ENCODE data around the gene CACNA1I. TPM values are rescaled to one million over a fixed set of nuclear protein-coding genes. Genes with fewer than 3 reads are reported as not detected.

CACNA1I gene
- total RNA-seq, 1 donor from 2014 or later = 0.11 TPM

DNA sequence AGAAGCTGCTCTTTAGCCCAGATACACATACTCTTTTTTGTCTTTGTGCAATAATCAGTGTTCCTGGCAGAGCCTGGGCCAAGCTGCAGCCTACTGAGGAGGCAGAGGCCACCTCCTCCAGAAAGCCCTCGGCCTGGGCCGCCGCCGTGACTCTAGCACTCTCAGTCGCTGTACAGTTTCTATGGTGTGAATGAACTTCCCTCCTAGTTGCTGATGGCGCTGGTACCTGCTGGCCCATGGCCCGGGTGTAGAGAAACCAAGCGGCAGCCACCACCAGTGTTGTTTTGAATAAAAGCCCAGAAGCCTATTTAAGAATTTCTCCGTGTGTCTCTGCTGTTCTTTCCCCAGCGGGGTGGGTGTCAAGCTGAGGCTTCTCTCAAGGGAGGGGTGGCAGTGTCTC lies 118.9 kb downstream of the CACNA1I start:
- DNase-seq (ENCODE audit: low spot score) = no peak
- TF ChIP-seq EZH2 (IDR thresholded peaks at IDR 0.05) (no peak), CTCF (IDR thresholded peaks at IDR 0.05) (no peak), EZH2phosphoT487 (IDR thresholded peaks at IDR 0.05) (no peak)
- peak overlapping the region; percentile 98 for H3K27ac Mint-ChIP-seq

GRCh38 chr22:39690881-39691605 lies 120.5 kb downstream of the CACNA1I start:
- H2AFZ ChIP-seq (replicated peaks) = no peak overlapping the region

More for the DNA sequence above, 118.9 kb downstream of the CACNA1I start:
- no peaks in the 10 kb centered on the region for H4K20me1 ChIP-seq (ENCODE audit: low read depth)
- Mint-ChIP-seq H3K27me3 (ENCODE audit: insufficient read depth, low read depth) (peaks cover 16% of the 10 kb centered on the region), H3K36me3 (no peaks in the 10 kb centered on the region), H3K9me3 (no peaks in the 10 kb centered on the region), H3K4me3 (peak overlapping the region; percentile 67), H3K4me1 (peaks cover 54% of the 10 kb centered on the region)
- no peaks in the 10 kb centered on the region for H3K79me2 ChIP-seq (ENCODE audit: low read depth)
- peaks cover 9% of the 10 kb centered on the region for H3F3A ChIP-seq (ENCODE audit: low read depth)
- no peaks in the 10 kb centered on the region for H3K36me3 ChIP-seq
- no peaks in the 10 kb centered on the region for H3K27me3 ChIP-seq
- H2AFZ ChIP-seq (replicated peaks) = no peak overlapping the region
- no peak overlapping the region for H3K27ac ChIP-seq
- H3K4me2 ChIP-seq = no peak overlapping the region
- H3K4me1 ChIP-seq = peaks cover 21% of the 10 kb centered on the region
- no peak overlapping the region for H3K9ac ChIP-seq
- no peaks in the 10 kb centered on the region for H3K9me3 ChIP-seq (ENCODE audit: low read depth)
- no peak overlapping the region for H3K4me3 ChIP-seq

DNA sequence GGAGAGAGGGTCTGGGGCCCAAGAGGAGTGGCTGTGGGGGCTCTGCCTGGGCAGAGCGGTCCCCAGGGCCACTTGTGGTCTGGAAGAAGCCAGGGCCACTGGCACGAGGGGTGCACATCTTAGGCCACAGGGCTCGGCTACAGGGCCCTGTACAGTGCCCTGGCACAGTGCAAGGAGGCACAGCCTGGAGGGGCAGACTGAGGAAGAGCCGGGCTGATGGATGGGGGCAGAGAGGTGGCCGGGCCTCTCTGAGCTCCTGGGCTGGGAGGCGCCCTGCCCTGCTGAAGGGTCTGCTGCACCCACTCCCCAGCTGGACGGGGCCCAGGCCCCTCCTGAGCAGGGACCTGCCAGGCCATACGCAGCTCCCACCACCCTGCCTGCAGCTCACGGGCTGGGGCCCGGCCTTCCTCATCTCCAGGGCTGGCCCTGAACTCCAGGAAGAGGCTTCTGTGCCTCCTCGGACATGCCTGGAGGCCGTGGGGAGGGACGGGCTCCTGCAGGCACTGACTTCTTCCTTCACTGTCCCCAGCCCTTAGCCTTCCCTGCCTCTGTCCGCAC lies 123.5 kb downstream of the CACNA1I start:
- TF ChIP-seq CTCF (IDR thresholded peaks at IDR 0.05) (no peak), EZH2phosphoT487 (IDR thresholded peaks at IDR 0.05) (no peak), EZH2 (IDR thresholded peaks at IDR 0.05) (no peak)
- Mint-ChIP-seq H3K27ac (peak overlapping the region; percentile 46), H3K27me3 (ENCODE audit: insufficient read depth, low read depth) (peaks cover 22% of the 10 kb centered on the region), H3K4me1 (peaks cover 48% of the 10 kb centered on the region), H3K36me3 (no peaks in the 10 kb centered on the region), H3K9me3 (no peaks in the 10 kb centered on the region), H3K4me3 (no peak overlapping the region)
- Histone ChIP-seq H3K4me1 (peaks cover 21% of the 10 kb centered on the region), H4K20me1 (ENCODE audit: low read depth) (no peaks in the 10 kb centered on the region), H3K27me3 (no peaks in the 10 kb centered on the region), H3K9me3 (ENCODE audit: low read depth) (no peaks in the 10 kb centered on the region), H3K4me2 (no peak overlapping the region), H3K4me3 (no peak overlapping the region), H3K9ac (no peak overlapping the region), H3K27ac (no peak overlapping the region), H3K79me2 (ENCODE audit: low read depth) (no peaks in the 10 kb centered on the region), H3K36me3 (no peaks in the 10 kb centered on the region), H2AFZ (replicated peaks) (no peak overlapping the region), H3F3A (ENCODE audit: low read depth) (peaks cover 9% of the 10 kb centered on the region)
- no peak for DNase-seq (ENCODE audit: low spot score)

More at GRCh38 chr22:39690881-39691605, 120.5 kb downstream of the CACNA1I start:
- Mint-ChIP-seq H3K4me3 (peak overlapping the region; percentile 67), H3K27ac (peak overlapping the region; percentile 87), H3K27me3 (ENCODE audit: insufficient read depth, low read depth) (peaks cover 18% of the 10 kb centered on the region), H3K9me3 (no peaks in the 10 kb centered on the region), H3K36me3 (no peaks in the 10 kb centered on the region), H3K4me1 (peaks cover 58% of the 10 kb centered on the region)
- Histone ChIP-seq H3K9ac (no peak overlapping the region), H3K9me3 (ENCODE audit: low read depth) (no peaks in the 10 kb centered on the region), H4K20me1 (ENCODE audit: low read depth) (no peaks in the 10 kb centered on the region), H3K4me2 (peak overlapping the region; percentile 58), H3F3A (ENCODE audit: low read depth) (peaks cover 9% of the 10 kb centered on the region), H3K79me2 (ENCODE audit: low read depth) (no peaks in the 10 kb centered on the region), H3K4me1 (peaks cover 21% of the 10 kb centered on the region), H3K27me3 (no peaks in the 10 kb centered on the region), H3K27ac (no peak overlapping the region), H3K4me3 (no peak overlapping the region), H3K36me3 (no peaks in the 10 kb centered on the region)
- peak; percentile 89 for DNase-seq (ENCODE audit: low spot score)
- TF ChIP-seq EZH2 (IDR thresholded peaks at IDR 0.05) = no peak
